OCI-M2 (cell line): ENCODE measurements around the gene UBR2.
"Not testable (repeated sequence)": the region's sequence is repeated elsewhere in the genome, so short reads cannot be mapped to it uniquely, and the experiment has no call there.

ENCODE experiments used
- DNase-seq: peaks from one replicate; lab custom pipeline; 2025; ENCODE audit not compliant: unreplicated experiment; lab: John Stamatoyannopoulos, UW

The UBR2 gene

DNA sequence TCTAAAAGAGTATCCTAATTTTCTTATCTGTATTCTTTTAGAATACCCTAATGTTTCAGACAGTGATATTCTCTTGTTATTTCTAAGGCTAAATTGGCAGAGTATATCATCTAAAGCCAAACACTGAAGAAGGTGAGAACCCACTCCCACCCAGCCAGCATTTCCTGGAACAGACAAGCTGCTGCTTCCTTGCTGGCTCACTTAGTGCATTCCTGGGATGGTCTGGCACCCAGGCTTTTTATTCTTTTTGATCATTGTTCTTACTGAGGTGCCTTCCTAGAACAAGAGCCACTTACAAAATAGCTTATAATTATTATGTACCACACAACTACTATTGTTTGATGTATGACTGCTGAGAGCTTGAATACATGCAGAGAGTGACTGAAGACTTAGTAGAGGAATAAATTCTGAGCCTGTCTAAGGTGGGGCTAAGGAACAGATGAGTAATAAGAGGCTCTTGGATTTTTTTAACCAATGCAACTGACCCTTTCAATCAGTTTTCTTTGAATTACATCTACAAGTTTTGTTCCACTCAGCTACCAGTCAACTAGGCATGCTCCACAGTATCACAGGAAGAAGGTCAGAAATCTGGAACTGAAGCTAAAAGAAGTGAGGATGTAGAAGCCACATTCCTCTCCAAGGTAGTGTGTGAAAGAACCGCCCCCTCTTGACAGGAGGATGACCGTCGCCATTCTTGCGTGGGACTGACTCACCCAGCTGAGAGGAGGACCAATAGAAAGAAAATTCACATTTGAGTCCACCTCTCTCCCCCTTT, 128.5 kb downstream of the UBR2 start:
- DNase-seq: no peak

GRCh38 chr6:42693725-42694323, 130.0 kb downstream of the UBR2 start:
- DNase-seq: no peak

DNA sequence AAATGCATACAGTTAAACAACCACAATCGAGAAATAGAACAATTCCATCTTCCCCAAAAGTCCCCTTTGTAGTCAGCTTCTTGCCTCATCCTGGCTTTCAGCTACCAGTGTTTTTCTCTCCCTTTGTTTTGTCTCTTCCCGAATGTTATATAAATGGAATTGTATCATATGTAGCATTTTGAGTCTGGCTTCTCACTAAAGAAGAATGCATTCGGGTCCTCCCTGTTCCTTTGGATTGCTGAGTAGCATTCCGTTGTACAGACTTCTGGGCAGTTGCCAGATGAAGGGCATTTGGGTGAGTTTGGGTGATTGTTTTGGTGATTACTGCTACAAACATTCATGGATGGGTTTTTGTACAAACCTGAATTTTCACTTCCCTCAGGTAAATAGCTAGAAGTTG, 130.8 kb downstream of the UBR2 start:
- DNase-seq: no peak

- DNase-seq: no peak
Measured at GRCh38 chr6:42696526-42697267, 132.9 kb downstream of the UBR2 start.

DNA sequence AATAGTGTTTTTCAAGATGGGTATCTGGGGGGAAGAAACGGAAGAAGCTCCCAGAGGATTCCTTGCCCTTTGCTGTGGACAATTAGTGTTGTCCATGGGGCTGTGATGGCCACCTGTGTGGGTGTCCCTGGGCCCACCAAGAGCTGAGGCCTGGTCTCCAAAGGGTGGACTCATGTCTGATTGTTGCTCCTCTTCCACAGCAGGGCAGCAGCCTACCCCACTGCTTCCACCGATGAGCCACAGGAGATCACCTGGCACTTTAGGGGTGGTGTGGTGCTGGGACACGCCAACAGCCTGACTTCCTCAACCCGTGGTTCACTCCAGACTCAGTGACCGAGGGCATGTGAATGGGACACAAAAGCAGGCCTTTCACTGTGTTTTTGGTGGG, 133.4 kb downstream of the UBR2 start:
- DNase-seq: no peak

DNA sequence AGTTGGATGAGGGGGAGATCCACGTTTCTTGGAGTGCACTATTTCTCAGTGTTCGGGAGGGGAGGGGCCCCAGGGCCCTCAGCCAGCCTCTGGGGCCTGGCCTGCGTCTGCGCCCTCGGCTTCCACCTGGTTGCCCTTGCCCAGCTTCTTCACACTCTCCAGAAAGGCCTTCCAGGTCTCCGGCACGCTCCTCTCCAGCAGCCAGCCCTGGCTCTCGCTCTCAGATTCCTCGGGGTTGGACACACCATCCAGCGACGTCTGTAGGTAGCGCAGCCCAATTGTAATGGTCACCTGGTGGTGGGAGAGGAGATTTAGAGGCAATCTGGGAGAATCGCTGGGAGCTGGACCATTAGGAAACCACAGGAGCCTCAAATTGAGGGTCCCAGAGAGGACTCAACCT, 134.4 kb downstream of the UBR2 start:
- no peak for DNase-seq

GRCh38 chr6:42702200-42702599, 138.4 kb downstream of the UBR2 start:
- no peak for DNase-seq

- not testable (repeated sequence) for DNase-seq
Measured at GRCh38 chr6:42702786-42703185, 139.0 kb downstream of the UBR2 start.

DNA sequence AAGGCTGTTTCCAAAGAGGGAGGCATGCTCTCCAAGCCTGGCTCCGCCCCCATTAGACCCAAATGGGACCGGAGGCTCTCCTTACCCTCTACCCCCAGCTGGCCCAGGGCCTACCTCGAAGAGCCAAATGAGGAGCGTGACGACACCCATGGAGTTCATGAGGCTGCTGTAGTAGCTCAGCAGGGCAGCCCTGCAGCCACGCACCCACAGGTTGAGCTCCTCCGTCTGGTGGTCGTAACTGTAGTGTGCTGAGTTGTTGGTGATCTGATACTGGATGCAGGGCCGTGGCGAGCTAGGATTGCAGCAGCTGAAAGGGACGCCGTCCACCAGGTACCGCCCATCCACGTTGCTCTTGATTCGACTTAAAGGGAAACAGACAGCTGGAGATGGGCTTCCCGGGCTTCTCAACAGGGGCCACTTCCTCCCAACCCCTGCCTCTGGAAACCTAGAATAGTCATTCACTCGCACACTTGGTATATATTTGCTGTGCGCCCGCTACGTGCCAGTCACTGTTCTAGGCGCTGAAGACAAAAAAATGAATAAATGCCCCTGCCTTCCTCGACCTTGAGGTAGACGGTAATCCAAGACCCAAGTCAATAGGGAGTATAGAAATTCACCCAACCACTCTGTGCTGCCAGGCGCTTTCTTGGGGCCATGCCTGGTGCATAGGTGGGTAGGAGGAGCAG, 140.6 kb downstream of the UBR2 start:
- DNase-seq: no peak

DNA sequence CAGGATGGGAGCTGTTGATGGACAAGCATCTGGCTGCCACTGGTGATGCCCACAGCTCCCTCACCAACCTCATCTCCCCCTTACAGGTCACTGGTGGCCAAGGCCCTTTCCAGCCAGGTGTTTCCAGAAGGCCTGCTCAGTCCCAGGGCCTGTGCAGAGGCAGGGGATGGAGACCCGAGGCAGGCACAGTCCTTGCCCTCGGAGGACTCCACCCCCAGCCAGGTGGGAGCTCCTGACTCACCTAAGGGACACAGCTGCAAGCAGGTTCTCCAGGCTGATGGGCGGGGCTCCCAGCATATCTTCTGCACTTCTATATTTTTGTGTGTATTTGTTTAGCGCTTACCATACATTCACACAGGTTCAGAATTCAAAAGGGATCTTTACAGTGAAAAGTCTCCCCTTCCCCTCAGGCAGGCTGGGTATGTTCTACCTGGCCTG, 141.1 kb downstream of the UBR2 start:
- no peak for DNase-seq

DNA sequence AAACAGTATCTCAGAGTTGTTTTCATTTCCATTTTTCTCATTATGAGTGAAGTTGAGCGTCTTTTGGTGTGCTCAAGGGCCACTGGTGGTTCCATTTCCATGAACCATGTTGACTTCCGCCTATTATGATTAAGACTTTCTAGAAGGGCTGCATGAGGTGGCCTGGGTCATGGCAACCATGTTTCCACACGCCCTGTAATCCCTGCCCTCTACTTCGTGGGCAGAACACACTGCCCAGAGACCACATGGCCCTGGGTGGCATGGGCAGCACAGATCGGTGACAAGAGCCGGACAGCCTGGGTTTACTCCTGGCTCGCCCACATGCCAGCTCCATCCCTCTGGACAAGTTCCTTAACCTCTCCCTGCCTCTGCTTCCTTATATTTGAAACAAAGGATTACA, 143.8 kb downstream of the UBR2 start:
- DNase-seq: no peak

GRCh38 chr6:42708096-42708495, 144.3 kb downstream of the UBR2 start:
- DNase-seq: no peak

DNA sequence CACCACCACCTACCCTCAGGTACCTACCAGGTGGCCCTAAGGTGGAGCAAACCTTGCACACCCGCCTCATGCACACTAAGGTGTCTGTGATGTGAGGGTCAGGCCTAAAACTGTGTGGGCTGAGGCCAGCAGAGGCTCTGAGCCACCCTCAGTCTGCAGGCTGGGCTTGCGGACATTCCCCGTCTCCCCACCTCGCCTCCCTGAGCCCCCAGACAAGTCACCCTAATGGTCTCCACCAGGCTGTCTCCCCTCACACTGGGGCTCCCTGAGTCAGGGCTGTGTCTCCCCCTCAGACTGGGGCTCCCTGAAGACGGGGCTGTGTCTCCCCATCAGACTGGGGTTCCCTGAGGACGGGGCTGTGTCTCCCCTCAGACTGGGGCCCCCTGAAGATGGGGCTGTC, 146.0 kb downstream of the UBR2 start:
- no peak for DNase-seq

- no peak for DNase-seq
Measured at GRCh38 chr6:42710316-42710715, 146.5 kb downstream of the UBR2 start.

DNA sequence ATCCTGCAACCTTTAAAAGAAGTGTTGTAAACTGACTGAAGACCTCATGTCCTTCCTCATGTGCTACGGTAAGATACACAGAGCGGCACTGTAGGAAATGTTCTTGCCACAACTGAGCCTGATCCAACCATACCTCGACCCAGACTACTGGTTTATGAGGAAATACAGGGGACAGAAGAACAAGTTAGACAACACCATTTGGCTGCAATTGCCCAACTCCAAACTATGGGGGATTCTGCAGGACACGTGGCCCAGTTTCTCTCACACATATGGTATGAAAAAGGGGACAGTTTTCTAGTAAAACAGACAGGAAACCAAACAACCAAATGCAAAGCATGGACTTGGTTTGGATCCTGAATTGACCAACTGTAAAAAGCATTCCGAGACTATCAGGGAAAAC, 148.1 kb downstream of the UBR2 start:
- no peak for DNase-seq

DNA sequence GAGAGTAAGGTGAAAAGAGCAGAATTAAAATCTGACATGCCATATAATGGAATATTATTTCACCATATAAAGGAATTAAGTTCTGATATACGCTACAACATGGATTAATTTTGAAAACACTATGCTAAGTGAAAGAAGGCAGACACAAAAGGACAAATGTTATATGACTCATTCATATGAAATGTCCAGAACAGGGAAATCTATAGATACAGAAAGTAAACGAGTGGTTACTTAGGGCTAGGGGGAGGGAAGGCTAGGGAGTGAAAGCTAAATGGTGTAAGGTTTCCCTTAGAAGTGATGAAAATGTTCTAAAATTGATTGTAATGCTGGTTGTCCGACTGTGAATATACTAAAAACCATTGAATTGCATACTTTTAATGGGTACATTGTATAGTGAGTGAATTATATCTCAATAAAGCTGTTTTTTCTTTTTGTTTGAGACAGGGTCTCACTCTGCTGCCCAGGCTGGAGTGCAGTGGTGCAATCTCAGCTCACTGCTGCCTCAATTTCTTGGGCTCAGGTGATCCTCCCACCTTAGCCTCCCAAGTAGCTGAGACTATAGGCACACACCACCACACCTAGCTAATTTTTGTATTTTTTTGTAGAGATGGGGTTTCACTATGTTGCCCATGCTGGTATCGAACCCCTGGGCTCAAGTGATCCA, 150.4 kb downstream of the UBR2 start:
- DNase-seq: no peak

- DNase-seq: no peak
Measured at GRCh38 chr6:42715871-42716270, 152.0 kb downstream of the UBR2 start.

- DNase-seq: no peak
Measured at GRCh38 chr6:42720739-42721138, 156.9 kb downstream of the UBR2 start.

GRCh38 chr6:42722497-42722896, 158.7 kb downstream of the UBR2 start, which contains the start of gene PRPH2:
Gene PRPH2 (minus strand): TSS chr6:42722597. CDS start chr6:42722334, 263 bp downstream.
- no peak for DNase-seq

GRCh38 chr6:42724825-42725224, 161.0 kb downstream of the UBR2 start:
- no peak for DNase-seq

DNA sequence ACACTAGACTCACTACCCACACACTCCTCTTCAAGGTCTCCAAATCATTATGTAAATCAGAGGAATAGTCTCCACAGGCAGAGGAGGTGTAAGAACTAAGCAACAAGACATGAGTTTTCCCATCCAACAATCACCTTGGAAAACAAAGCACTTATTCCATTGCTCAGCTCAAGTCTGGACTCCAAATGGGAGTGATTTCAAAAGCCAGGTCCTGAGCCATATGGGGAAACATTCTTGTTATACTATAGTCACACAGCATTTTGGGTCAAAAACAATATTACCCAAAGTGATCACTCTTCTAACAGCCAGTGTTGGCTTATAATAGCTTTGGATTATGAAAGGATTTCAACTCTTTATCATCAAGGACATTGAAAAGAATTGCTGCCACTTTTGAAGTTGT, 162.2 kb downstream of the UBR2 start:
- no peak for DNase-seq
